DMS114 treated with DMSO at 0.1 percent for 48 hours (cell line): ENCODE measurements around the gene PDE6C.

Source experiments
- DNase-seq: peaks from one replicate; lab custom pipeline; 2025; ENCODE audit not compliant: unreplicated experiment; lab: John Stamatoyannopoulos, UW

The PDE6C gene

DNA sequence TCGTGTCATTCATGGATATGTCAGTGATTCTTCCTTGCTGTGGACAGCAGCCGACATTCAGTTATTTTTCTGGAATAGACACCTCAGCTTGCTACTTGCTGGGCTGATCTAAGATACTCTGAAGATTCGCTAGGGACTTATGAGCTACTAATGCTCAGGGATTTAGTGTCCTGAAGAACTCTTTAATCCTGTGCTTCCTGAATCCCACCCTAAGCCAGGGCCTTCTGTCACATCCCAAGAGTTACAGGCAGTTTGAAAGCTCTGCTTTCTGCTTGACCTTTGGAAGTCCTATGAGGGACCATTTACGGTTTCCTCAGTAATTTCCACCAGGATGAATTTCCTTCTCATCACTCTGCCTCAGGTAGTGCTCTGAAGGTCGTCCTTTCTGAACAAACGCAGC is at the start of gene PDE6C:
PDE6C (plus strand) TSS at position 227 of the 400 bp plus-strand sequence. CDS start 189 bp downstream, outside the sequence.
- DNase-seq = no peak

DNA sequence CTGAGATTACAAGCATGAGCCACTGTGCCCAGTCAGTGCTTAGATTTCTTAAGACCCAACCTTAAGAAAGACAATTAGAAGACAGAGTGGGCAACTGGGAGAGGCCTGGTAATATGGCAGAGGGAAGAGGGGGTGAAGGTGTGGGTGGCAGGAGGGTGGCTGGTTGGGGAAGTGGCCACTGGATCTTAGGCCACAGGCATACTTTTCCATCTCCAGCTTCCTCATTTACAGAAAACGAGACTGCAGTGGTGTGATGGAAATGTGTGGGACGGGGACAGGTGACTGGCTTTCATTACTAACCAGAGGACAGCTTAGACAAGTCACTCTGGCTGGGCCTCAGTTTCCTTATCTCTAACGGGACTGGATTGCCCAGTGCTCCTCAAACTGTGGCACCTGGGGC is 46.9 kb upstream of the PDE6C start:
- DNase-seq = no peak

DNA sequence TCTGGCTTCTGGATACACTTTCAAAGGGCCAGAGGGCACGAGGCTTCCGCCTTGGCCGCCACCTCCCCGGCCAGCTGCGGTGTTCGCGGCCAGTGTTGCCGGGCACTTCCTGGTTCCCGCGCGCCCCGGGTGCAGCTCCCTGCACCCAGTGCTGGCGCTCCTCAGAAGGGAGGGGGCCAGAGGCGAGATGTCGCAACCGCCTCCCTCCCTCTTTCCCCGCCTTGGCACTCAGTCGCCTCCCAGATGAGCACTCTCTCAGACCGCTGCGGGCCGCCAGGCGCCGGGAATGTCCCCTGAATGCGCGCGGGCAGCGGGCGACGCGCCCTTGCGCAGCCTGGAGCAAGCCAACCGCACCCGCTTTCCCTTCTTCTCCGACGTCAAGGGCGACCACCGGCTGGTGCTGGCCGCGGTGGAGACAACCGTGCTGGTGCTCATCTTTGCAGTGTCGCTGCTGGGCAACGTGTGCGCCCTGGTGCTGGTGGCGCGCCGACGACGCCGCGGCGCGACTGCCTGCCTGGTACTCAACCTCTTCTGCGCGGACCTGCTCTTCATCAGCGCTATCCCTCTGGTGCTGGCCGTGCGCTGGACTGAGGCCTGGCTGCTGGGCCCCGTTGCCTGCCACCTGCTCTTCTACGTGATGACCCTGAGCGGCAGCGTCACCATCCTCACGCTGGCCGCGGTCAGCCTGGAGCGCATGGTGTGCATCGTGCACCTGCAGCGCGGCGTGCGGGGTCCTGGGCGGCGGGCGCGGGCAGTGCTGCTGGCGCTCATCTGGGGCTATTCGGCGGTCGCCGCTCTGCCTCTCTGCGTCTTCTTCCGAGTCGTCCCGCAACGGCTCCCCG is 45.7 kb upstream of the PDE6C start, which contains the start of gene FFAR4:
FFAR4 (plus strand) TSS at position 231 of the 842 bp plus-strand sequence; CDS start at position 287, 56 bp downstream.
- DNase-seq = no peak

DNA sequence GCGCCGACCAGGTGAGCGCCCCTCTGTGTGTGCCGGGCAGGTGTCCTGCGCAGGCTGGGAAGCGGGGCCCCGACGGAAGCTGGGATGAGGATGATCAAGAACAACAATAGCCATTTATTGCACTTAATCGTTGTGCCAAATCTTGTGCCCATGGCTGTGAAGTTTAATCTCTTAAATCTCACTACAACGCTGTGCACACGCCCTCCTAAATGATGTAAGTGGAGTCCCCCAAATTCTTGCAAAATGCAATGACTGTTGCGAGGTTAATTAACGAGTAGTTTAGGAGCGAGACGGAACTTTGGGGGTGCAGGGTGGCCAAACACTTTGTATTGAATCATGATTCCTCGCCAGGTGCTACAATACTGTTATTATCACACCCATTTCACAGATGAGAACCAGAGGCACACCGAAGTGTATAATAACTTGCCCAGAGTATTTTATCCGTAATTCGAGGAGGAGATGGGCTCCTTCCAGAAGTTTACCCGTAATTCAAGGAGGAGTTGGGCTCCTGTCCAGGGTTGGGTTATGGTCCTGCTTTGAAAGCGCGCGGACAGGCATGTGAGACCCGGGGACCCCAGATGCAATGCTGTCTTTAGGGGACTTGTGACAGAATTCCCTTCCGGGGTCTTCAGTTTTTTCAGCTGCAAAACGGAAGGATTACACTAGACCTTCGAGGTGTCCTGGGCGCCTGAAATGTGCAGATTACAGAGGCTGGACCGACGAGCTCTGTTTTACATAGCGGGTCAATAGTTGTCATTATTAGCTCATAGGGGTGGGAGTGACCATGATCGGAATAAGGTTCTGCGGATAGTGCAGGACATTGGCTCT is 44.8 kb upstream of the PDE6C start:
- DNase-seq = no peak

DNA sequence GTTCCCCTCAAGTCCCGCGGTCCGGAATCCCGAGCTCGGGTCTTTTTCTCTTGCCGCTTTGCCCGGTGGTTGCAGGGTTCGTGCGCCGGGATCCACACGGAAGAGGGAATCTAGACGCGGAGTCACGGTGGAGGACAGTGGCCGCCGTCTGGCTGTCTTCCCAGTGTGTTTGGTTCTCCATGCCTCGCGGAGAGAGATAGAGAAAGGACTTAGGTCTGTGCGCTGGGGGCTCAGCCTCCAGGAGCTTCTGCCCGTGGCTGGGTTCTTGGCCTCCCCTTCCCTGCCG is 44.3 kb upstream of the PDE6C start:
- no peak for DNase-seq

DNA sequence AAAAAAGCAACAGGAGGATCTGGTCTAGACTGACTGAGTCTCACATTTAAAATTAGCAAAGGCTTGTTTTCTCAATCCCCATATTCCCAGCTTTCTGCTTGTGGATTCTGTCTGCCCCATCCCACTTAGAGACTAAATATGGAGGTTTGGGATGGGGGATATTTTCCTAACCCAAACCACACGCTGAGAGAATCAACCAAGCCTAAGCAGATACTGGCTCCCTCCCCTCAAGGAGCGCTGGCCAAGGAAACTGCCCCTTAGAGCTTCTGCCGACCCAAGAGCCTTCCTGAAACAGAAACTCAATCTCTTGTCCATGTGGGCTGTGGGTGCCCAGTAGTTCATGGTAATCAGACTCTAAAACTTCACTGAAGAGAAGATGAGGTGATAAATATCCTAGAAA is 42.0 kb upstream of the PDE6C start:
- DNase-seq = no peak

DNA sequence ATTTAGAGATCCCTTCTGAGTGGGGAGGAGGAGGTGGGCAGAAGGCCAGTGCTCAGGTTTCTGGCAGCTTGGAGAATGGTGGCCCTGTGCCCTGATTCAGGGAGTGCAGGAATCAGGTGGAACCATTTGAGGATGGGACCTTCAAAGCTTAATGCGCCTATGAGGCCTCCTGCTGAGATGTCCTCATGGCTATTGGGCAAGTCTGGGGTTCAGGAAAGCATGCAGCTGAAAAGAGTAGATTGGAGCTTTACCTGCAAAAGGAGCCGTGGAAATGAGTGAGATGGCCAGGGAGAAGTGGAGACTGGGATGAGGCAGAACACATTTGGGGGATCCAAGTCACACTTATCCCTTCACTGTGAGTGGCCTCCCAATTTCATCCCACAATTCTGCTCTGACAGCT is 39.7 kb upstream of the PDE6C start:
- DNase-seq = no peak

DNA sequence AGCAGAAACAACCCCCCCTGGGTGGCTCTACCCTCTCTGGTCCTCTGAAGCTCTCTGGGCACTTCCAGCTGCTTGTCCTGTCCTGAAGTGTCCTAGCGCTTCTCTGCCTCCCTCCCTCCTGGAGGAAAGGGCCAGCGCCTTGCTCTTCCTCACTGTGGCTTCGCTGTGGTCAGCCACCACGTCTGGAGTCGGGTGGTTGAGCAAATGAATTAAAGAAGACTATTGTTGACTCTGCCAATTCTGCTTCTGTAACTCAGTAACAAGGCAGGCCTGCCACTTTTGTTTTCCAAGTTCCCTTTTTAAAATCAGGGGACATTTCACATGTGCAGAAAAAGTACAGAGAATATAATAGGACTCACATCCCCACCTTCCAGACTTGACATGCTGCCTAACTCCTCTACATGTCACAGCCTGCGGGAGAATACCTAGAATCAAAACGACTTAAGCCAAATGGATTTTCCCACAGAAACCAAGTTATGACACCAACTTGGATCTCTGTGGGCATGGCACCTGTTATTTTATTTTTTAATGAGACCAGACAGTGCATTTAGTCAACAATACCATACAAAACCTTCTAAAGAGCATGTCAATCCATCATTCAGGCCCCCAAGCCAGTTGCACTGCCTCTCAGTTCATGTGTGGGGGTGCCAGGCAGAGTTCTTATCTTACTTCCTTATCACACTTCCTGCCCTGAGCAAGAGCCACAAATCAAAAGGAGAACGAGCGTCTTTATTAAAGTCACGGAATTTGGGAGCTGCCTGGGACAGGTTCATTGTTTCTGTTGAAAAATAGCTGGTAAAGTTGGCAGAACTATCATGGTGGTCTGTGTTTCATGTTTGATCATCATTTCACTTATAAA is 39.1 kb upstream of the PDE6C start:
- no peak for DNase-seq

DNA sequence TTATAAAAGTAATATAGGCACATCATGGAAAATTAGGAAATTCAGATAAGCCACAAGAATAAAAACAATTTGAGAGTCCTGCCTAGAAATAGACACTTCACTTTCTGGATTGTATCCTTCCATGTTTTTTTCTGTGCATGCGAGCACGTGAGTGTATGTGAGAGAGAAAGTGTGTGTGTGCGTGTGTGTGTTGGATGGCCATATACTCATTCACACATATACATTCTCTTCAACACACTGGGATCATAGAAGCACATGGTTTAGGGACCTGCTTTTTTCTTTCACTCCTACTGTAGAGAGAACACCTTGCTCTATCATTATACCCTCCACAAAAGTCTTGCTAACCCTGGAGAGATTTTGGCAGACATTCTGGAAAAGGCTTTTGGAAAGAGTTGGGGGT is 38.4 kb upstream of the PDE6C start:
- DNase-seq = no peak

DNA sequence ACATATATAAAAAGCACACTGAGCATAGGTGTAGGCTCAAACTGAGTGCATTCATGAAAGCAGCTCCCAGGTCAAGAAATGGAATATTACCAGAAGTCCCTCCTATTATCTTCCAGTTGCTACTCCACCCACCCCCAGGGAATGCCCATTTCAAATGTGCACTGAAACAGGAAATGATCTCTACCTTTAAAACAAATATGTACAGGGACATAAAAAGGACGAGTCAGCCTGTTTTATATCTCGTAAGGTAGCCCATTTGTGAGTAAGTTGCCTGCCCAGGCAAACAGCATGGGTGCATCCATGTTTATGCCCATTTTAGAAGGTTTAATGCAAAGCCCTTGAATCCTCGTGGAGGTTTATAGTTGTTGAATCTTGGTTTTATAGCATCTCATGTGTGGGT is 35.4 kb upstream of the PDE6C start:
- no peak for DNase-seq

DNA sequence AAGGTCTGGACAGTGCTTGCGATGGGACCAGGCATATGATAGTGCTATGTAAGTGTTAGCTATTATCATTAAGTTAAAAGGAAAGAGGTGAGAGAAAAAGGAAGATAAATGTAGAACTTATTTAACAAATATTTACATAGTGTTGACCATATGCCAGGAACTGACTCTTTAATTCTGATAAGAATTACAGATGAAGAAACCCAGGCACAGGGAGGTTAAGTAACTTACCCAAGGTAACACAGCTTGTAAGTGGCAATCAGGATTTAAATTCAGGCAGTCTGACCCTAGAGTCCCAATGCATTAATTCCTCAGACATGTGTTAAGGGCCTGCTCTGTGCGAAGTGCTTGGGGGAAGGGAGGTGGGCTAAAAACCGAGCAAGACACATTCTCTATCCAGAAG is 34.8 kb upstream of the PDE6C start:
- DNase-seq = no peak

DNA sequence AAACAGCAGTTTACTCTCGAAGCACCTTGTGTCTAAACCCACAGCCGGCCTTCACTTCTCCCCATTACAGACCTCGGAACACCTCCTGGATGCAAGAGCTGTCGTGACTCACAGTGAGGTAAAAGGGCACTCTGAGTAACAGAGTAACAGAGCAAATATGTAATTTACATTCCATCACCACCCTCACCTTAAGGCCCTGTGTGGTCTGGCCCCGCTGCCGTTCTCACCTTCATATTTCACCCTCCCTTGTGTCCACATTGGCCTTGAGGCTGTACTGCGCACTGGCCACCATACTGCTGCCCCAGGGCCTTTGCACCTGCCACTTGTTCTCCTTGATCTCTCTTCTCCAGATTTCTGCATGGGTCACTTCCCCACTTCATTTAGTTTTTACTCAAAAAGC is 33.2 kb upstream of the PDE6C start:
- no peak for DNase-seq

DNA sequence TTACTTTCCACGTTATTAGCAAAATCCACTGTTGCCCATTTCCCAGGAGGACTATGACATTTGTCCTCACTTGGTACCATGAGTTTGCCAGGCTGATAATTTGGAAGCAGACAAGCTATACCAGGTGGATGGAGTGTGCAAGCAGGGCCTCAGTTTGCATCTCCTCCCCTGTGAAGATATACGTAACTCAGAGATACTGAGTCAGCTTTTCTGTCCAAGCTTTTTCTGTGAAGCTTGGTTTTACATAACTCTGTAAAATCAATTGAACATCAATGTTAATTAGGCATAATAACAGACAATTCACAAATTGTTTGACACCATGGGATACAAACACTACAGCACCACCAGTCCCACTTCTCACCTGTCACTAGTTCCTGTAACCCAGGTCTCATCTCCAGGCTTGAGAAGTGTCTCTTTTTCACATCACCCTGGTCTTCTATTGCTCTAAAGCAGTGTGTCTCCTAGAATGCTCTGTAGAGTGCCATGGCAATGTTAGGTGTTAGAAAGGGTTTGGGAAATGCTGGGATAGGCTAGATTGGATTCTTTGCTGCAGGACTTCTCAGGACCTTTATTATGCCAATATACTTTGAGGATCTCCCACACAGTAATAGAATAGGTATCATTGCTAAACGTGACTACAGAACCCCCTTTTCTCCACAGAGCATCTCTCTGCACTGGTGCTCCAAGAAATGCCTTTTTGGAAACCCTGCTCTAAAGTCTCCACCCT is 32.2 kb upstream of the PDE6C start:
- DNase-seq = no peak

DNA sequence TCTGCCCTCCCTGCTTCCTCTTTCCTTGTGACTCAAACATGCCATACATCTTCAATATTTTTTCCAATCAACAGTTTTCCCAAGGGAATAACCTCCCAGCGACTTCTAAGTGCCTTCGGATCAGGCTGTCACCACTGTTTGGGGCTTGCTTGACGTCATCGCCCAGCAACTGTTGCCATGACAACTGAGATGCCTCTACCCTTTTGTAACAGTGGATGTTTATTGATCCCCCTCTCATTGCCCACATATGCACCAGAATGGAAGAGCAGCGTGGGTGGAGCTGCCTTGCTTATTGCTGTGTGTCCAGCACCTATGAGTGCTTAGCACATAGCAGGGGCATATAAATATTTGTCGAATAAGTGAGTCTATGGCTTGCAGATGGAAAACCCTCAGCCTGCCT is 31.5 kb upstream of the PDE6C start:
- DNase-seq = no peak

DNA sequence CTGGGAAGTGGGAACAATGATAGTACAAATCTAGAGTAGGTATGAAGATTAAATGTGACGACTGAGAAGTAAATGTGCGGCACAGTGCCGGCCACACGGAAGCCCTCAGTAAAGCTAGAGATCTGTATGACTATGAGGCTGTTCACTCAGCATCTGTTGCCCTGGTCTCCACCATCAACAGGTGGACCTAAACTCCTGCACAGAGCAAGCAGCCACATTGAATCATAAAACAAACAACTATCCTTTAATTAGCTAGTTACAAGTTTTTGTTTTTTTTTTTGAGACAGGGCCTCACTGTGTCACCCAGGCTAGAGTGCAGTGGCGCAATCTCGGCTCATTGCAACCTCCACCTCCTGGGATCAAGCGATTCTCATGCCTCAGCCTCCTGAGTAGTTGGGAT is 27.9 kb upstream of the PDE6C start:
- no peak for DNase-seq

DNA sequence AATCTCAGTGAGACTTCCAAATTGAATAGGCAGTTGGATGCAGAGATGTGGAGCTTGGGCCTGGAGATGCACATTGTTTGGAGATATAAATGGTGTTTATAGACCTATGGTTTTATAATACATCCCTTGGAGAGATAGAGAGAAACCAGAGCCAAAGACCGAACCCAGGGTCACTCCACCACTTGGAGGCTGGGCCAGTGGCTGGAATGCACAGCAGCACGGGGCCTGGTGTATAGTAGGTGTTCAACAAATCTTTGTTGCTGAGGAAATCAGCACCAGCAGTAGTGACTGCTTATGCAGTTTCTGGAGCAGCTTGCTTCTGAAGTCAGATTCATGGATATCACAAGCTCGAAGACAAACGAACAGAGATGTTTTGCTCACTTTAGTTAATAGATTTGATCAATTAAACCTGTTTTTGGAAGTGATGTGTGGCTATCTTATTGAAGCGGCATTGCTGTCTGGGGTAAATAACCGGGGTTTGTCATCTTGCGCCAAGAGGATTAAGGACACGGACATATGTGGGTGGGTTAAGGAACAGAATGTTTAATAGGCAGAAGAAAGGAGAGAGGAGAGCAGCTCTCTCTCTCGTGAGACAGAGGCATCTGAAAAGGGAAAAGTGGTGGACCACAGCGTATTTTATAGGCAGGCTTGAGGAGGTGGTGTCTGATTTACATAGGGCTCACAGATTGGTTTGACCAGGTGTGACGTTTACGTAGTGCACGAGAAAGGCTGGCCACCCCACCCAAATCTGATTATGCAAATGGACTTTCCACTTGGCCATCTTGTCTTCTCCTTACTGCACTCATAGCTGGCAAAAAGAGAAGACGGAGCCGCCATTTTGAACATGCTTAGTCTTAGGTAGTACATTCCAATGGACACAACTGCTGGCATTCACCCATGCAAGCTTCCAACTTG is 22.4 kb upstream of the PDE6C start:
- DNase-seq = no peak

DNA sequence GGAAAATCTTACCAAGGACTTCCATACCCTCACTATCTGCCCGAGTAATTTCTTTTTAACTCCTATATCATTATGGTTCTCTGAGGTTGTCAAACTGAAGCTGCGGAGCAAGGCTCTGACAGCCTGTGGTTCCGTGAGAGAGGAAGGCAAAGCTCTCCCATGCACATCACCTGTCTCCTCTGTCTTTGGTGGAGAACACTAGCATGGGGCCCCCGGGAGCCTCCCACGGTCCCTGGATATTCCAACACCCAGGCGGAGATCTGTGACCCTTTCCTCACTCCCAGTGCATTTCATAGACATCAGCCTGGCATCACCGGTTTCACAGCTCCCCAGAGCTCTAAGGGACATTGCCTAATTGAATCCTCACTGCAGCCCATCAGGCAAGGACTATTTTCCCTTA is 21.7 kb upstream of the PDE6C start:
- DNase-seq = no peak

DNA sequence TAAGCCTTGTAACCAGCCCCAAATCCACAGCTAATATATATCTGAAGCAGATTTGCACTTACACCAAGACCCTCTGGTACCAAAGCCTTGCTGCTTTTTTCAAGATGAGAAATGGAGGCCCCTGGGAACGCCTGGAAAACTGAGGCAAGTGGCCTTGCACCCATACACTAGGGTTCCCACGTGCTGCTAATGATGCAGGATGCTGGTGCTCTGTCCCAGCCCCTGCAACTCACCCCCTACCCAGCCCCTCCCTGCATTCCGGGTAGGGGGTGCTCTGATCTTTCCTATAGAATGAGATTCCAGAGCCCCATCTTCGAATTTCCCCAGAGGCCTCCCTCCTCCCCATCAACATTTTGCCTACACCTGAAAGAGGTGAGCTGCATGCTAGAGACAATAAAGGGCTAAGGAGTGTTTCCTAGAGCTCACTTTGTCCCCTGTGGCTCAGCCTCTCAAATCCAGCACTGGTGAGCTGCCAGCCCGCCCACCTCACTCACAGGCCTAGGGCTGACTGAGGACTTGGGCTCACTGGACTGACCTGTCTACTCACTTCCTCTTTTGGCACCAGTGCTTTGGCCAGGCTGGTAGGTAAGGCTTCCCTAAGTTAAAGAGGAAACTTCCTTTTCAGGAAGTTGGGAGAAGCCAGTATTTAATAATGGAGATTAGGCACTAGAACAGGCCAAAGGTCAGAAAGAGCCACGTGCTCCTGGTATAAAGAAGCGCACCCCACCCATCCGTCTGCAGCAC is 21.1 kb upstream of the PDE6C start:
- no peak for DNase-seq

DNA sequence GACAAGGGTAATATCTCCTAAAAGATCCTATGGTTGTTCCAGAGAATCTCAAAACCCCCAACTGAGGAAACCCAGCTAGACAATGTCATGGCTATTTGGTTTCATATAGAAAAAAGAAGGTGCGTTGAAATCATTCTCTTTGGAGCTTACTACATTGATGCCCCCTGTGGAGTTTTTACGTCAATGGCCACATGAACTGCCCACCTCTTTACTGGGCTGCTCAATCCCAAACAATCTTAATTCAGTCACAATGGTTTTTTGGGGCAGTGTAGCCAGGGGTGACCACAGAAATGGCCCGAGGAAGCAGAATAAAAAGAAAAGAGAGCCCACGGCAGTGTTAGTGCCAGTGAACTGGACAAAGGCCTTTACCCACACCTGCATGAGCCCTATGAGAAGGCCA is 19.1 kb upstream of the PDE6C start:
- no peak for DNase-seq
